ENCODE data around the gene FBXO41. TPM values are rescaled to one million over a fixed set of nuclear protein-coding genes. Genes with fewer than 3 reads are reported as not detected.
"Not testable (repeated sequence)": the region's sequence is repeated elsewhere in the genome, so short reads cannot be mapped to it uniquely, and the experiment has no call there.

Gene FBXO41
- total RNA-seq, 1 donor from 2014 or later = 0.33 TPM

GRCh38 chr2:73263540-73264331, 20.5 kb downstream of the FBXO41 start:
- ATAC-seq (no peak), DNase-seq (ENCODE audit: low spot score) (no peak)

GRCh38 chr2:73262691-73263429, 21.4 kb downstream of the FBXO41 start:
- DNase-seq (ENCODE audit: low spot score); ATAC-seq: not testable (repeated sequence)

- no peak for ATAC-seq
- no peak for DNase-seq (ENCODE audit: low spot score)
Observed at GRCh38 chr2:73262108-73262651, 22.1 kb downstream of the FBXO41 start.

GRCh38 chr2:73260338-73260984, 23.8 kb downstream of the FBXO41 start:
- DNase-seq (ENCODE audit: low spot score) (peak; percentile 57), ATAC-seq (peak; percentile 87)

- DNase-seq (ENCODE audit: low spot score) (no peak), ATAC-seq (no peak)
Observed at GRCh38 chr2:73259704-73260337, 24.5 kb downstream of the FBXO41 start.

GRCh38 chr2:73259276-73259675, 25.0 kb downstream of the FBXO41 start:
- ATAC-seq (no peak), DNase-seq (ENCODE audit: low spot score) (no peak)

GRCh38 chr2:73258913-73259215, 25.4 kb downstream of the FBXO41 start:
- DNase-seq (ENCODE audit: low spot score) = no peak

GRCh38 chr2:73258186-73258912, 25.9 kb downstream of the FBXO41 start:
- ATAC-seq (no peak), DNase-seq (ENCODE audit: low spot score) (no peak)

More at GRCh38 chr2:73258913-73259215, 25.4 kb downstream of the FBXO41 start:
- no peak for ATAC-seq

- no peak for ATAC-seq
- no peak for DNase-seq (ENCODE audit: low spot score)
Observed at GRCh38 chr2:73257425-73258125, 26.7 kb downstream of the FBXO41 start.

GRCh38 chr2:73257021-73257420, 27.3 kb downstream of the FBXO41 start:
- DNase-seq (ENCODE audit: low spot score) (no peak), ATAC-seq (no peak)

- DNase-seq (ENCODE audit: low spot score) = no peak
- no peak for ATAC-seq
Observed at GRCh38 chr2:73256618-73256922, 27.7 kb downstream of the FBXO41 start.

- DNase-seq (ENCODE audit: low spot score) = no peak
- no peak for ATAC-seq
Observed at GRCh38 chr2:73255907-73256617, 28.2 kb downstream of the FBXO41 start.

GRCh38 chr2:73255007-73255644, 29.2 kb downstream of the FBXO41 start:
- DNase-seq (ENCODE audit: low spot score) (no peak), ATAC-seq (no peak)

- DNase-seq (ENCODE audit: low spot score) (no peak), ATAC-seq (no peak)
Observed at GRCh38 chr2:73254343-73255006, 29.8 kb downstream of the FBXO41 start.

- DNase-seq (ENCODE audit: low spot score) (no peak), ATAC-seq (no peak)
Observed at GRCh38 chr2:73253901-73254300, 30.4 kb downstream of the FBXO41 start.

GRCh38 chr2:73253400-73253799, 30.9 kb downstream of the FBXO41 start:
- DNase-seq (ENCODE audit: low spot score) (no peak), ATAC-seq (no peak)

GRCh38 chr2:73252238-73253027, 31.8 kb downstream of the FBXO41 start:
- DNase-seq (ENCODE audit: low spot score) (no peak), ATAC-seq (no peak)

All from left lobe of liver (tissue), 2 donors.